Ovary (tissue), 10 donors: ENCODE data around the gene RGS4. TPM values are rescaled to one million over a fixed set of nuclear protein-coding genes. Genes with fewer than 3 reads are reported as not detected.

Source experiments
- DNase-seq, 5 donors: peaks; one replicate each; pipeline ENCODE4 v3.0.0-alpha.2; 2019 to 2020
- H3K27ac ChIP-seq, 2 donors: fragments of 200-600 bp; one replicate each; pipeline versions ENCODE4 v1.5.1 to v1.8.0; 2019 to 2022
- H3K27me3 ChIP-seq: fragments of 200-600 bp; one replicate; pipeline ENCODE4 v1.8.0; 2022
- H3K36me3 ChIP-seq: fragments of 200-600 bp; sonication (generic); one replicate; pipeline ENCODE4 v1.5.1; 2019
- H3K4me1 ChIP-seq: one replicate; pipeline ENCODE4 v1.8.1; 2013; ENCODE audit warnings: mild to moderate bottlenecking, moderate library complexity; ENCODE audit not compliant: insufficient read depth
- H3K4me3 ChIP-seq: fragments of 200-600 bp; sonication (generic); one replicate; pipeline ENCODE4 v1.5.1; 2017
- H3K9me3 ChIP-seq, 2 donors: fragments of 200-600 bp in 1 of 2; sonication (generic) in 1 of 2; one replicate each; pipeline versions ENCODE4 v1.5.1 to v1.8.1; 2013 to 2019; ENCODE audit warnings: mild to moderate bottlenecking in 1 of 2, moderate library complexity in 1 of 2
- CTCF ChIP-seq, 3 donors: fragments of 450-650 bp in 2 of 3; fragments of 200-600 bp in 1 of 3; IDR thresholded peaks; one replicate each; pipeline versions ENCODE4 v1.5.1 to v1.8.0; 2016 to 2022; ENCODE audit warnings: antibody characterized with exemption in 3 of 3, mild to moderate bottlenecking in 1 of 3
- EP300 ChIP-seq: sonication (generic); formaldehyde crosslinking; IDR thresholded peaks from one replicate; pipeline ENCODE4 v1.6.1; 2017; ENCODE audit warnings: antibody characterized with exemption
- POLR2A ChIP-seq: fragments of 450-650 bp; IDR thresholded peaks from one replicate; pipeline ENCODE4 v1.6.1; 2017; ENCODE audit warnings: antibody characterized with exemption, mild to moderate bottlenecking, moderate library complexity
- WGBS, 3 donors: extraction: QIAGEN DNeasy Blood & Tissue Kit in 1 of 3; methylation state at CpG; one replicate each; pipeline versions ENCODE4 v1.1.5 to v1.1.7; 2013 to 2017; 5-methylcytosine and 5-hydroxymethylcytosine counted together
- intact Hi-C, 4 donors: fragments of 100-400 bp; cut with DNase I; formaldehyde crosslinking; loops; one replicate each; pipeline versions ENCODE4 v1.11.0 to v1.15.1; 2022 to 2023
- long read RNA-seq, 3 donors: library from polyadenylated mRNA in 2 of 3; unstranded in 2 of 3; transcript quantifications; one replicate each; pipeline ENCODE4 v2.0.0 and lab custom pipeline, GENCODE V29; 2021 to 2026
- polyA plus RNA-seq, 2 donors: library from polyadenylated mRNA; stranded (reverse); fragments of 200-250 nt in 1 of 2; fragments of 350-450 nt in 1 of 2; fragmentation: Illumina TruSeq in 1 of 2; extraction: RNeasy Lipid Tissue Mini Kit (QIAGEN cat#74804) in 1 of 2; gene quantifications; one replicate each; pipeline ENCODE4 v1.2.3, GENCODE V29; 2013 to 2014
- total RNA-seq, 7 donors: library from RNA; depleted of rRNA in 2 of 7; stranded (reverse); fragments of >200 nt in 2 of 7; fragmentation: NEBNext Ultra II Directional in 3 of 7; extraction: Animal tissue kit (Norgen Biotek cat#: 25700) in 3 of 7; gene quantifications; one replicate each; pipeline versions ENCODE4 v1.1.0 to v1.2.4, GENCODE V29; 2016 to 2023
- donor health status: DM: no; HTN: no; CAD: no; lungs with moderate emphysema.
- donor health status: DM: no; HTN: no; CAD: no.
- donor health status: Bipolar disorder and iron deficiency.
- donor health status: DM: yes; HTN: yes; CAD: no.
- donor health status: DM: no; HTN: no; CAD: no.
- donor health status: DM: yes; HTN: yes; CAD: no.

The RGS4 gene
- total RNA-seq (10 to 100 TPM in 1 of 7 donors, 1 to 10 TPM in 4, under 1 TPM in 2; 0.20 to 66.7 (median 1.8) TPM), polyA plus RNA-seq (10 to 100 TPM in 1 of 2 donors, 1 to 10 TPM in 1; 2.9 to 17.5 TPM)
- long read RNA-seq, donor 1: 0 reads
- long read RNA-seq, donor 2, partial matches to known transcripts: 0 of 1 reads
- long read RNA-seq, donor 2, other reads (novel, unspliced or antisense): 0 of 1 reads
- long read RNA-seq, donor 3: 0 reads

GRCh38 chr1:163069142-163069541 is at the start of gene RGS4:
Gene RGS4, plus strand, starts transcription at chr1:163069361. Its CDS starts 124 bp downstream, at chr1:163069485.
- Histone ChIP-seq H3K27me3 (no peaks in the 10 kb centered on the region), H3K27ac (no peak within 1 kb of the TSS), H3K4me3 (peak within 1 kb of the TSS; percentile 10), H3K4me1 (no peaks in the 10 kb centered on the region), H3K36me3 (no peaks in the 10 kb centered on the region), H3K9me3 (no peaks in the 10 kb centered on the region)
- peak; percentile 10 to 61 (median 47) for DNase-seq
- TF ChIP-seq EP300 (no peak), CTCF (IDR thresholded peaks at IDR 0.05) (peak in 2 of 3 donors; percentile 15 to 21), POLR2A (no peak)
- intact Hi-C loops: no loop called here
- 1% methylated on average over 13 of the region's 13 CpGs for WGBS, 3 donors

GRCh38 chr1:163022129-163022528 is 47.0 kb upstream of the RGS4 start:
- TF ChIP-seq CTCF (IDR thresholded peaks at IDR 0.05) (no peak), POLR2A (no peak), EP300 (no peak)
- Histone ChIP-seq H3K4me1 (no peaks in the 10 kb centered on the region), H3K9me3 (no peaks in the 10 kb centered on the region), H3K27ac (no peak overlapping the region), H3K27me3 (no peaks in the 10 kb centered on the region), H3K4me3 (no peak overlapping the region), H3K36me3 (no peaks in the 10 kb centered on the region)
- intact Hi-C loops: no loop called here
- no peak for DNase-seq

DNA sequence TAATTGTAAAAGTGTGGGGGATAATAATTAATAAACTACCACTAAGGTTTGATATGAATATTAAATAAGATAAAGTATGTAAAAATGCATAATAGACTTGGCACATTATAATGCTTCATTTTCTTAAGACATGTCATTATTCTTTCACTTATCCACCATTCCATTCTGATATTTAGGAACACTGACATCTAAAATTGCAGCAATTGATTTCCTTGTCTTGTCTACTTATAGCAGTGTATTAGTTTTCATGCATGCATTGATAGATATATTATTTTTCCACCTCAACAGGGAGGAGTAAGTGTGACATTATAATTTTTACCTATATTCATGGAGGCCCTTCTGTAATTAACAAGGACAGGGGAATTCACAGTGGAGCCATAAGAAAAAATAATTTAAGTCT is 41.6 kb upstream of the RGS4 start:
- Histone ChIP-seq H3K27ac (no peak overlapping the region), H3K4me1 (no peaks in the 10 kb centered on the region), H3K4me3 (no peak overlapping the region), H3K9me3 (no peaks in the 10 kb centered on the region), H3K36me3 (no peaks in the 10 kb centered on the region), H3K27me3 (no peaks in the 10 kb centered on the region)
- no peak for DNase-seq
- TF ChIP-seq POLR2A: no peak
- TF ChIP-seq EP300: no peak
- no peak for TF ChIP-seq CTCF (IDR thresholded peaks at IDR 0.05)
- intact Hi-C loops: no loop called here

DNA sequence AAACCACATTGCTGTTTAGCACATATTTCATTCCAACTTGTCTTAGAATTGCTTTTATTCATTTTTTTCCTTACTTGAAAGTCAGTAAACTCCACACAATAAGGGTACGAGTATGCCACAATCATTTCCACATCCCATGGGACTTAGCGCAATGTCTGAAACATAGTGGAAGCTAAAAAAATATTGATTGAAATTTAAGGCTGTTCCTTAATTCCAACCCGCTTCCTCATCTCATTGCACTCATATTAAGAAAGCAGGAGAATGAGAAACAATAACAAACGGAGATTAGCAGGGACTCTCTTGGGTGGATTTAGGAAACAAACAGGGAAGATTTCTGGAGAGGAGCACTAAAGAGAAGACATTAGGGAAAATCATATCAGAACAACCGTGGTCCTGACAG is 39.3 kb upstream of the RGS4 start:
- no peak for DNase-seq
- 58 to 75% (median 67%) methylated on average over 5 of the region's 5 CpGs for WGBS, 3 donors
- no peak for TF ChIP-seq POLR2A
- TF ChIP-seq CTCF (IDR thresholded peaks at IDR 0.05): no peak
- TF ChIP-seq EP300: no peak
- Histone ChIP-seq H3K9me3 (no peaks in the 10 kb centered on the region), H3K27me3 (no peaks in the 10 kb centered on the region), H3K4me3 (no peak overlapping the region), H3K36me3 (no peaks in the 10 kb centered on the region), H3K27ac (no peak overlapping the region), H3K4me1 (no peaks in the 10 kb centered on the region)
- intact Hi-C loops: no loop called here
